Fibroblast of mammary gland (primary cell): Measurements from ENCODE around the gene DLX1.

ENCODE experiments used
- DNase-seq: peaks from one replicate; pipeline ENCODE4 v3.0.0-alpha.2; 2010; ENCODE audit warnings: low read depth
- H3K4me3 ChIP-seq: 2 replicates; pipeline ENCODE4 v1.5.1; 2011; ENCODE audit warnings: low read depth, mild to moderate bottlenecking, low read length, moderate library complexity; ENCODE audit not compliant: control insufficient read depth
- TF ChIP-seq, protein P1 (sequence below): conservative IDR thresholded peaks from 2 replicates; pipeline ENCODE4 v1.5.1; 2011; ENCODE audit warnings: low read depth, low read length, inconsistent platforms; ENCODE audit not compliant: control insufficient read depth, insufficient read depth

Gene DLX1

DNA sequence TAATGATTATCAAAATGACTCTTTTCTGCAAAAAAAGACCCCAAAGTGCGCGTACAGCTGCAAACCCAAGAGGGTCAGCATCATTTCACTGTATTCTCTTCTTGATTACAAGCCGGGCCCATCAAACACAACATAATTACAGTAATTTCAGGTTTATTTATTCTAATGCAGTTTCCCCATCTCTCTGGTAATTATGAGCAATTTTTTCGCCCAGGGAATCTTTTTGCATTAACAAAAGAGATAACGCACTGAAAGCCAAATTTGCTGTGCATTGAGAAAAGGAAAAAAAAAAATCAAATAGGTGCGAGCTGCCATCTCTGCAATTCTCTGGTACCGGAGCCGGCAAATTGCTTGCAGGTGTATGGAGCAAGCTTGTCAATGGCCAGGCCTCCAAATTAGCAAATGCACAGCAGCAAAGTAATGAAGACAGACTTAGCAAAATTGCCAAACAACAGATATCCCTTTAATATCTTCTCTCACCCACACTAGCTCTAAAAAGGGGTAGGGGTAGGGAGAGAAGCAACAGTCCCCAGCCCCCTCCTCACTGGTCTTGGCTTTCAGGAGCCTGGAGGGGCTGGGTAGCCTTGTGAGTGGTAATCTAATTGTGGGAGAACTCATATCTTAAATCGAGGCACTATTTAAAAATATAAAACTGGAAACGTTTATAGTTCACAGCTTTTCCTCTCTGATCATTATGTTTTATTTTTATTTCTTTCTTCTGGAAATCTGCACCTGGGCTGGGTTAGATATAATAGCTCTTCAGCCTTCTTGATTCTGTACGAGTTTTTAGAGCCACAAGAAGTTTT is 6.7 kb downstream of the DLX1 start:
- DNase-seq, result no peak
- TF ChIP-seq, protein P1, sequence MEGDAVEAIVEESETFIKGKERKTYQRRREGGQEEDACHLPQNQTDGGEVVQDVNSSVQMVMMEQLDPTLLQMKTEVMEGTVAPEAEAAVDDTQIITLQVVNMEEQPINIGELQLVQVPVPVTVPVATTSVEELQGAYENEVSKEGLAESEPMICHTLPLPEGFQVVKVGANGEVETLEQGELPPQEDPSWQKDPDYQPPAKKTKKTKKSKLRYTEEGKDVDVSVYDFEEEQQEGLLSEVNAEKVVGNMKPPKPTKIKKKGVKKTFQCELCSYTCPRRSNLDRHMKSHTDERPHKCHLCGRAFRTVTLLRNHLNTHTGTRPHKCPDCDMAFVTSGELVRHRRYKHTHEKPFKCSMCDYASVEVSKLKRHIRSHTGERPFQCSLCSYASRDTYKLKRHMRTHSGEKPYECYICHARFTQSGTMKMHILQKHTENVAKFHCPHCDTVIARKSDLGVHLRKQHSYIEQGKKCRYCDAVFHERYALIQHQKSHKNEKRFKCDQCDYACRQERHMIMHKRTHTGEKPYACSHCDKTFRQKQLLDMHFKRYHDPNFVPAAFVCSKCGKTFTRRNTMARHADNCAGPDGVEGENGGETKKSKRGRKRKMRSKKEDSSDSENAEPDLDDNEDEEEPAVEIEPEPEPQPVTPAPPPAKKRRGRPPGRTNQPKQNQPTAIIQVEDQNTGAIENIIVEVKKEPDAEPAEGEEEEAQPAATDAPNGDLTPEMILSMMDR, result no peak
- H3K4me3 ChIP-seq, result no peak overlapping the region

DNA sequence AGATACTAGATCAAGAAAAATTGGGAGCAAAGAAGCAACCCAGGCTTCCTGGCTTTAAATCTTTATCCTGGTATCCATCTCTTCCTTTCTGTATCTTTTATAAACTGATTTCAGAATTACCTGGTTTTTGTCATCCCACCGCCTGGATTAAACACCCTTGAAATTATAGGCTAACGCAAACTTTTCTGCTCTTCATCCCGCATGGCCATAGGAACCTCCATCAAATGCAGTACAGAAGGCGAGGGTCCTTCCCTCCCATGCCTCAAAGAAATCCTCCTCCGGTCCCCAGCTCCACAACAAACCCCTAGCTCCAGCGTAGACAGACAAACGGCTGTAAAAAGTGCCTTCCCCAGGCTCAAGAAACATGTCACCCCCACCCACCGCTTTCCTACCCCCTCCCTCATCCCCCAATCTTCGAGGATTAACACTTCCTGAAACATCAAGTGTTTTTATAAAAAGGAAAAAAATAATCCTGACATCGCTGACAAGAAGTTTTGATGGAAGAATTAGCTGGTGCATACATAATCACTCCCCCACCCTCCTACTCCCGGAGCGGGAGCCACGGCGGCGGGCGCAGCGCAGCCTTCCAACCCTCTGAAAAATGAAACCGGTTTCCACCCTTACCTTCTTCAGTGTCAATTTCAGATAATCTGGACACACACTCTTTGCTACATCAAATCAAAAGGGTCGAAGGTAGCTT is 7.6 kb downstream of the DLX1 start:
- DNase-seq, result no peak
- no peak overlapping the region for H3K4me3 ChIP-seq
- TF ChIP-seq, protein P1, result no peak

DNA sequence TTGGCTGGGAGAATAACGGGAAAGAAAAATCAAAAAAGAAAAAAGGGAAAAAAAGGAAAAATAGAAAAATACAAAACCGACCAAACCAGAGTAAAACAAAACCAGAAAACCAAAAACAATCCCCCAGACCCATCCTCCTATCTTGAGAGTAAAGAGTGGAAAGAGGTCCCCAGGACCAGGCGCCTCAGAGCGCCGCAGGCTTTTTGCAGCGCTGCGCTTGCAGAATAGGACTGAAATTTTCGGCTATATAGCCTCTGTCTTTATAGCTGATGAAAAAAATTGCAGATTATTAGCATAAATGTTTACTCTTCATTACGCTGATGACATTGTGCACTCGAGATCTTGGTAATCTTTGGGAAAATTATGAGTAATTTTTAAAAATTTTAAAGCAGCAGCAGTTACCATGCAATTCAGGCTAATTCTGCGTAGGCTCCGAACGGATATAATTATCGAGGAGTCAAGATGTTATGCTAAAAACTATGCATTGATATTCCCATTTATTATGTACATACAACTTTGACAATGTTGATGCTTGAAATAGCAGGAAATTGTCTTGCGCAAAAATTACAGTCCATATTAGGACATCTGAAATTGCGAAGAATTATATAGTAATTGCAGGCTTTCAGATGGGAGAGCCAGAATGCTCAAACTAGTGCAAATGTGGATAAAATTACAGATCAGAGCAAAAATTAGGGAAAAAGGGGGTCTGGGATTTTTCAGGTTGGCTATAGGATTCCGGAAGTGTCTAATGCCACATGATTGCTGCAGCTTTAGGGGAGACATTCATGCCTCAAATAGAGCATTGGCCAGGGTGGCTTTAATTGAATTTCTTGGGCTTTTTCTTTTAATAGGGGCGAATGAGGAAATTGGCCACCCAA is 8.3 kb downstream of the DLX1 start:
- DNase-seq, result no peak
- H3K4me3 ChIP-seq, result no peak overlapping the region
- TF ChIP-seq, protein P1, result no peak

DNA sequence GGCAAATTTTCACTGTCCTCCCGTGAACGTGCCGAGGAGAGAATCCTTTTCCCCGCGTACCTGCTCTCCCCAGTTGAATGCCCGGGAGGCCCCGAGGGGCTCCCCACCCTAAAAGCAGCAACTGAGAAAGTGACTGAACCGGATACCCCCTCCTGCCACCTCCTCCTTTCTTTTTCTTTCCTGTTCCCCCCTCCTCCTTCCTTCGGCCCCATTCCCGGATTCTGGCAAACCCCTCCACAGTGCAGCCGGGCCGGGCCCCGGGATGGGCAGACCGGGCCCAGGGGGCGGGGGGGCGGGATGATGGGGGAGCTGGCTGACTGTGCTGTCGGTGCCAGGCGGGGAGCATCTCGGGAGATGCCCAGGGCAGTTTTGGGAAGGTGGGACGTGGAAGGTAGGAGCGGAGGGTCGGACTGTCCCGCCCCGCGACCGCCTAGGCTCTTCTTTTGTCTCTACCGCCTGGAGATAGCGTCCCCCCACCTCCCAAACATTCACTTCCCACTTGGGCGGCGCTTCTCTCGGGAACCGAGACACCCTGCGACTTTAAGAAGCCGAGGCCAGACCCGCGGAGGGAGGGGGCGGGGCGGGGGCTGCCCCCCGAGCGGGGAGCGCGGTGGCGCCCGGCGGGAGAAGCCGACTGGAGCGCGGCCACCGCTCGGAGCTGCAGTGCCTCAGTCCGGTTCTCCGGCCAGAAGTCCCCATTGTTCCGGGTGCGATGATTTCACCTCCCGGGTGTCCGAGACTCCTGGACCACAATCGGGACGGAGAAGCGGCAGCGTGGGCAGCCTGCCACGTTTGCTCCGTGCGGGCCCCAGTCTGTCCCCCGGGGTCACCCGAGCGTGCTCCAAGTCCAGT is 9.2 kb downstream of the DLX1 start:
- TF ChIP-seq, protein P1, result no peak
- H3K4me3 ChIP-seq, result peak overlapping the region; percentile 58
- DNase-seq, result no peak

DNA sequence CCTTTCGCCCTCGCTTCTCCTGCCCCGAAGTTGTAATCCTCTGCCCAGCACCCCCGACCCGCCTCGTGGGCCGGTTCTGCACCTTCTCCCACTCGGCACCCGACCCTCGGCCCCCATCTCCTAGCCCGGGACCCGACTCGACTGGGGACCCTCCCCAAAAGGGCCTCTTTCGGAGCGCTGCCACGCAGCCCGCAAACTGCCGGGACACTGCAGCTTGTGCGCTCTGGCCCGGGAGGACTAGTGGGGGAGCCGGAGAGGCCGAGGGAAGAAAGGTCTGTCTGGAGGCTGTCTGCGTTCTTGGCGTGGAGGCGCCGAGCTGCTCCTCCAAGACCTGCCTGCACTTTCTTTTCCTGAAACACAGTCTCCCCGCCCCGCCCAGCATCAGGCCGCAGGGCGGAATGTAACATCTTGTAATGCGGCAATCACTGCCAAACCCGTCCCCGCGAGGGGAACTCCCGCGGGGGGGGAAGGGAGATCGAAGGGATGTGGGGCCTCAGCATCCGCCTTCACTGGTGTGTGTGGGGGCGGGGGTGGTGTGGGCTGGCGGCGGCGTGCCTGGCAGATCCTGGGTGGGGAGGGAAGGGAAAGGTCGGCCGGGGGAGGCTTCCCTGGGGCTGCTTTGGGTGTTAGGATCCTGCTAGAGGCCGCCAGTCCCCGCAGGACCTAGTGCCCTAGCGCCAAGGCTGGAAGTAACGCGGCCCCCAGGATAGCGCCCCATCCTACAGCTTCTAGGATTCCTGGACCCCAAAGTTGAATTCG is 10.0 kb downstream of the DLX1 start:
- TF ChIP-seq, protein P1, result no peak
- peak overlapping the region; percentile 58 for H3K4me3 ChIP-seq
- DNase-seq, result peak; percentile 62
